ENCODE measurements around the gene GFRA4. TPM values are rescaled to one million over a fixed set of nuclear protein-coding genes. Genes with fewer than 3 reads are reported as not detected.

The GFRA4 gene
- total RNA-seq, 1 experiment from 2014 or later, result not detected

GRCh38 chr20:3673221-3674070, 10.2 kb upstream of the GFRA4 start:
- Mint-ChIP-seq H3K4me3 (ENCODE audit: unreplicated experiment) (no peak overlapping the region), H3K9me3 (ENCODE audit: unreplicated experiment) (no peaks in the 10 kb centered on the region), H3K4me1 (ENCODE audit: insufficient read depth, unreplicated experiment) (no peaks in the 10 kb centered on the region), H3K27me3 (ENCODE audit: insufficient read depth, unreplicated experiment) (peaks cover 50% of the 10 kb centered on the region), H3K36me3 (ENCODE audit: insufficient read depth, unreplicated experiment) (no peaks in the 10 kb centered on the region), H3K27ac (ENCODE audit: low read depth, unreplicated experiment) (no peak overlapping the region)
- CTCF ChIA-PET, result interaction anchor here (0.7 to 8.9 kb wide), 6 partner anchors 14 to 373 kb away, joined by 3 to 154 read pairs (median 3); partner anchors contain the start of gene ADISSP
- POLR2A ChIA-PET, result interaction anchor here (1.1 to 1.6 kb wide), 2 partner anchors 14 to 111 kb away, joined by 3 read pairs; no protein-coding TSS in a partner anchor
- intact Hi-C loops (cut with micrococcal nuclease), result loop anchor here (10.0 kb wide), 1 partner anchor 109 kb away; no protein-coding TSS in a partner anchor
- no peak for DNase-seq (ENCODE audit: unreplicated experiment)
- no peak for TF ChIP-seq CTCF (IDR thresholded peaks at IDR 0.05; ENCODE audit: unreplicated experiment)
- no TSS peak for BruUV-seq (replicated peaks)

- Mint-ChIP-seq H3K4me3 (ENCODE audit: unreplicated experiment) (no peak overlapping the region), H3K36me3 (ENCODE audit: insufficient read depth, unreplicated experiment) (no peaks in the 10 kb centered on the region), H3K27me3 (ENCODE audit: insufficient read depth, unreplicated experiment) (peaks cover 50% of the 10 kb centered on the region), H3K9me3 (ENCODE audit: unreplicated experiment) (no peaks in the 10 kb centered on the region), H3K27ac (ENCODE audit: low read depth, unreplicated experiment) (no peak overlapping the region), H3K4me1 (ENCODE audit: insufficient read depth, unreplicated experiment) (no peaks in the 10 kb centered on the region)
- intact Hi-C loops (cut with micrococcal nuclease), result loop anchor here (10.0 kb wide), 1 partner anchor 108 kb away; no protein-coding TSS in a partner anchor
- ChIA-PET POLR2A (no interaction called here), CTCF (interaction anchor here (0.7 to 8.9 kb wide), 5 partner anchors 13 to 373 kb away, joined by 3 to 154 read pairs (median 3); no protein-coding TSS in a partner anchor)
- no peak for DNase-seq (ENCODE audit: unreplicated experiment)
- BruUV-seq (replicated peaks), result no TSS peak
- TF ChIP-seq CTCF (IDR thresholded peaks at IDR 0.05; ENCODE audit: unreplicated experiment), result no peak
These were observed 9.5 kb upstream of the GFRA4 start for GRCh38 chr20:3672547-3673171.

- no peaks in the 10 kb centered on the region for H3K4me1 Mint-ChIP-seq (ENCODE audit: insufficient read depth, unreplicated experiment)
- H3K27ac Mint-ChIP-seq (ENCODE audit: low read depth, unreplicated experiment), result no peak overlapping the region
- POLR2A ChIA-PET, result no interaction called here
- no peak for TF ChIP-seq CTCF (IDR thresholded peaks at IDR 0.05; ENCODE audit: unreplicated experiment)
- no peaks in the 10 kb centered on the region for H3K36me3 Mint-ChIP-seq (ENCODE audit: insufficient read depth, unreplicated experiment)
- BruUV-seq (replicated peaks), result no TSS peak
- H3K27me3 Mint-ChIP-seq (ENCODE audit: insufficient read depth, unreplicated experiment), result peaks cover 50% of the 10 kb centered on the region
- H3K4me3 Mint-ChIP-seq (ENCODE audit: unreplicated experiment), result no peak overlapping the region
- DNase-seq (ENCODE audit: unreplicated experiment), result no peak
- CTCF ChIA-PET, result interaction anchor here (0.6 to 2.2 kb wide), 4 partner anchors 14 to 599 kb away, joined by 3 to 15 read pairs (median 4); no protein-coding TSS in a partner anchor
- H3K9me3 Mint-ChIP-seq (ENCODE audit: unreplicated experiment), result no peaks in the 10 kb centered on the region
- intact Hi-C loops (cut with micrococcal nuclease), result loop anchor here (10.0 kb wide), 1 partner anchor 107 kb away; no protein-coding TSS in a partner anchor
These were observed 8.9 kb upstream of the GFRA4 start for GRCh38 chr20:3671986-3672546.

All from MCF 10A (cell line).